Measurements from ENCODE around the gene ANO10.
"Not testable (repeated sequence)": the region's sequence is repeated elsewhere in the genome, so short reads cannot be mapped to it uniquely, and the experiment has no call there.

The ANO10 gene

DNA sequence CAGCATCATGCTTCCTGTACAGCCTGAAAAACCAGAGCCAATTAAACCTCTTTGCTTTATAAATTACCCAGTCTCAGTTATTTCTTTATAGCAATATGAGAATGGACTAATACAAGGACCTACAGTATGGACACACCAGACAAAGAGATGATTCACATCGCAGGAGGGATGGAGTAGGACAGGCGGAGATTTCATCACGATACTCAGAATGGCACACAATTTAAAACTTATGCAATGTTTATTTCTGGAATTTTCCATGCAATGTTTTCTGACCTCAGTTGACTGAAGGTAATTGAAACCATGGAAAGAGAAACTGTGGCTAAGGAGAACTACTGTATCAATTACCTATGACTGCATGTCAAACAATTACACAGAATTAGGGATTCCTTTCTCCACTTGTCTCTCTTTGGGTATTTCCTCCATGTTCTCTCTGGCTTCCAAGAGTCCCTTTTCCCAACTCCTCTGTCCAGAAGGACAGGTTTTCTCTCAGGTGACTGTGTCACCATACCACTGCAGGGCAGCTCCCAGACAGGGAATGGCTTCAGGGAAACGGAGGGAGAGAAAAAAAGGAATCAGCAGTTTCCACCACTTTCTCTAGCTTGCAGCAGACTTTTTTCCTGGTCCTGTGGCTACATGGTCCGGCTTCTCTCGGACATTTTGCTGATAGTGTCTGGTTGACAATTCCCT is 3.0 kb upstream of the ANO10 start:
- DNase-seq: no peak

DNA sequence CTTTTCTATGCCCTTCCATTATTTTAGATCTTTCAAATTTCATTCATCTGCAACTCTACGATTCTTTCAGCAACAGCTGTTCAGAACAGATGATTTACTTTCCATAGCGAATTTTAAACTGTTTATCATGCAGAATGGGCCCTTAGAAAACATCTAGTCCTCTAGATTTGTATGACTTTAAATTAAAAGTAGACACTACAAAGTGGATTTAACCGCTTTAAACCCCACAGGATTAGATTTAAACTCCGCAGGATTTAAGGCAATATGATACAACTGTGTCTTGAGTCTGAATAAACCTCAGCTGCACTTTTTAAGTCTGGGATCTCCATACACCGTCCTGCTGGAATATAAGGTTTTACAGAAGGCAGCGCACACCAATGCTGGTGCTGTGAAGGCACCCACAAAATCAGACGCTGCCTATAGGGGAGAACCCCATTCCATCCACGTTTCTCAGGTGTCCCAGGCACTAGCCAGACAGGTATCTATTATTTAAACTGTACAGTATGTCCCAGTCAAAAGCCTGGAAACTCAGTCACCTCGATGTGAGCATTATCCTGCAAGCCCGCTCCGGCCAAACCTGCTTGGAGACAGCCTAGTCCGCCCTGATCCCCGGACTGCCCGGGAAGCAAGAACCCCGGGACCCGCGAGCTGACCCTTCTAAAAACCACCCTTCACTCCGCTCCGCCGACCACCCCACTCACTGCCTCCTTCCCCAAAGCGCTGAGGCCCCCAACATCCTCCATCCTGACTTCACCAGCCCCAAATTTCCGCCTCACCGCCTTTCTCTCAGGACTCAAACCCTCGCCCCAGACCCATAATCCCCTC is 768 bp downstream of the ANO10 start:
- DNase-seq: no peak

DNA sequence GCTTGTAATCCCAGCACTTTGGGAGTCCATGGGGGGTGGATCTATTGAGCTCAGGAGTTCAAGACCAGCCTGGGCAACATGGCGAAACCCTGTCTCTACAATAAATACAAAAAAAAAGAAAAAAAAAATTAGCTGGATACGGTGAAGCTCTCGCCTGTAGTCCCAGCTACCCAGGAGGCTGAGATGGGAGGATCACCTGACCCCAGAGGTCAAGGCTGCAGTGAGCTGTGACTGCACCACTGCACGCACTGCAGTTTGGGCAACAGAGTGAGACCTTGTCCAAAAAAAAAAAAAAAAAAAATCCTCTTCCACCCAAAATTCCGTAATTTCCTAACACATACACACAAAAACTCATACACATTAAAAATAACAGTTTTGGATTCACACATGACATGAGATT is 2.2 kb downstream of the ANO10 start:
- DNase-seq: no peak

DNA sequence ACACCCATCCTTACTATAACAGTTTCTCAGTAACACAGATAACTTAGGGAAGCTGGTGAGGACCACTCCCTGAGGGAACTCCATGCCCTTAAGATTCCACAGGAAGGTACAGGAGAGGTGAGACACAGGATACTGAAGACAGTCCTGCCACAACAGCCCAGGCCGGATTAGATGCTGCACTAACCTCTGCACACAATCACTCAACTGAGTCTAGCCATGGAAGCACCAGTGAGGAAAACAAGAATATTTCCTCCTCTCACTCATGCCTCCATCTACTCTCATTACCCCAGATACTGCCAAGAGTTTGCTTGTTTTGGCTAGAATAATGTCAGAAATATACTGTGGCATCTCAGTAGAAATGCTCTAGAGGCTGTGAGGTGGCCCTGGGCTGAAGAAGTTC is 3.7 kb downstream of the ANO10 start:
- DNase-seq: no peak

DNA sequence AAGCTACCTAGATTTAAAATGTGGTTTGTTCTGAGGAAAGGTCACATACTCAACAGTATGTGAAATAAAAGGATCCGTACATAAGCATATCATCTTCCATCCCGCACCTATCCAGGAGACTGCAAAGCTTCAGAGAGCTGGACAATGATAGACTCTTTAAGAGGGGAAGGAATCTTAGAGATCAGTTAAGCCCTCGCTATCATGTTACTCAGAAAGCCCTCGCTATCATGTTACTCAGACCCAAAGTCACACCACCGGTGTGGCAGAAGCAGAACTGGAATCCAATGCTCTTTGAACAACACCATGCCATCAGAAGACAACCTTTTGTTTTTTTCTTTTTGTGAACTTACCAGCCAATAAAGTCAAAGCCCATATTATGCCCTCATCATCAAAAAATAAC is 5.8 kb downstream of the ANO10 start:
- DNase-seq: no peak

DNA sequence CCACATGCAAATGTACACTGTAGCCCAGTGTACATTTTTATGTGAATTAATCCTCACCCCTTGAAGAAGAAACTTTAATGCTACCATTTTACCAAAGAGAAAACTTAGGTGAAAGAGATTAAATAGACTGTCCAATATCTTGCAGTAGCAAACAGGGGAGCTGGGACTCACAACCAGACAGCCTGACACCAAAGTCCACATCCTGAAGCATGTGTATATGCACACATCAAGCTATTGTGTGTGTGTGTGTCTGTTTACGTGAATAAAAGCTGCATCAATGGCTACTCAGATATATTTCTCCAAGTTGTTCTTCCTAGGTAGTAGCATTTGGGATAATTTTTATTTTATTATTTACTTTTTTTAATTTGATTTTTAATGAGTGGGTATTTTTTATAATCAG is 6.7 kb downstream of the ANO10 start:
- no peak for DNase-seq

DNA sequence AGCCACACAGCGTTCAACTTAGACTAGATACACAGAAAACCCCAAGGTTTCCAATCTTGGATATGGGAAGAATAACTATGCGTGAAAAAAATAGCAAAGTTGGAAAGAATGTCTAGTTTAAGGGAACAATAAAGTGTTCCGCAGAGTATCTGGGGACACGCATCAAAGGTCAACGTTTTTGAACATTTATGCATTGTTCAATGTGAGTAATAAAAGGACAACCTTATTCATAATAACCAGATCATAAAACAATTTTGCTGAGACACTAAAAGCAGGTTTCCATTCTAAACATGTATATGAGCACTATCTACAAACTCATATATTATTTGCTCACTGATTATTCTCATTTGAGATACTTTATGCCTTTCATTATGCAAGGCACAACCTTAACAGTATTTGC is 7.8 kb downstream of the ANO10 start:
- DNase-seq: no peak

DNA sequence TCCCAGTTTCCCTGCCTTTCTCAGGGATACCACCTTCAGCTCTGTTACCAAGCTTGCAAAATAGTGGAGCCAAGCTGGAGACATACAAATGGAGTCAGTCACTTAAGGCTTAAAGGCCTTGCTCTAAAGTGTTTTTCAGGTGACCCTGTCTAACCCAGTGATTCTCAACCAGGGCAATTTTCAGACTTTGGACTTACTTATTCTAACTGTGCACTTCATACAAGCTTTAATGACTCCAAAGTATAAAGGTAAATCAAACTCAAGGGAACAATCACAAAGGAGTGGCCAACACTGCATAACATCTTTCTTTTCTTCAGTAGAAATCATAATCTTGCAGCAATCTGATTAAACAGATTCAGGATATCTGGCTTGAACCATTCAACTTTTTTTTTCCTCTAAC is 9.4 kb downstream of the ANO10 start:
- DNase-seq: no peak

DNA sequence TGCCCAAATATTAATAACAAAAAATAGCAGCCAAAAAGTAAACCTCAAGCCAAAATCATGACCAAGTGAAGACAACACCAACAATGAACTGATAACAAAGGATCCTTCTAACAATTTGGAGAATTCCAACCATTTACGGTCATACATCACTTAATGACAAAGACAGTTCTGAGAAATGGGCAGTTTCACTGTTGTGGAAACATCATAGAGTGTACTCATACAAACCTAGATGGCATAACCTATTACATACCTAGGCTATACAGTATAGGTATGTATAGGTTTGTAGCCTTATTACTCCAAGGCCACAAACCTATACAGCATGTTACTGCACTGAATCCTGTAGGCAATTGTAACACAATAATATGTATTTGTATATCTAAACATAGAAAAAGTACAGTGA is 12.4 kb downstream of the ANO10 start:
- no peak for DNase-seq

DNA sequence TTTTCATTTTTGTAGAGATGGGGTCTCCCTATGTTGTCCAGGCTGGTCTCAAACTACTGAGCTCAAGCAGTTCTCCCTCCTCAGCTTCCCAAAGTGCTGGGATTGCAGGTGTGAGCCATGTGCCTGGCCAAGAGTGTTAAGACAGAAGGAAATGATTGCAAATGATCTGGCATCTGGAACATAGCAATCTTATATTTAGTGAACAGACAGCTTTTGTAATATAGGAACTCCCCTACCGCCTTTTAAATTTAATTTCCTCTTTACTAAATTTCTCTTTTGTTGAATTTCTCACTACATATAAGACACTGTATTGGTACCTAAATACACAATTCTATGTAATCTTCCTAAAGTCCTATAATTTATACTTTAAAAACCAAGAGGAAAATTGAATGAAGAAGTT is 13.1 kb downstream of the ANO10 start:
- no peak for DNase-seq

DNA sequence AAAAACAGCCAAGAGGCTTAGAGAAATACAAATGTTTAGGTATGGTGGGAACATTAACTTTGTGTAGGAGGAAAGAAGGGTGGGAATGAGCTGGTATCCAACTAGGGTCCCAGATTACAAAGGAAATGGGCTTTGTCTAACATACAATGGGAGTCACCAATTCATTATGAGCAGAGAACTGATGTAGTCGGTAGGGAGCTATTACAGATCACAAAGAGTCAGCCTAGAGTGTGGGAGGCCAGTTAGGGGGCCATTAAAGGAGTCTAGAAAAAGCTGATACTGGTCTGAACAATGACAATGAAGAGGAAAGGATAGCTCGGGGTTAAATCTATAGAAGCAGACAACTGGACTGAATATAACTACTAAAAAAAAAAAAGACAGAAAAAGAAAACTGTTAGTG is 15.5 kb downstream of the ANO10 start:
- no peak for DNase-seq

DNA sequence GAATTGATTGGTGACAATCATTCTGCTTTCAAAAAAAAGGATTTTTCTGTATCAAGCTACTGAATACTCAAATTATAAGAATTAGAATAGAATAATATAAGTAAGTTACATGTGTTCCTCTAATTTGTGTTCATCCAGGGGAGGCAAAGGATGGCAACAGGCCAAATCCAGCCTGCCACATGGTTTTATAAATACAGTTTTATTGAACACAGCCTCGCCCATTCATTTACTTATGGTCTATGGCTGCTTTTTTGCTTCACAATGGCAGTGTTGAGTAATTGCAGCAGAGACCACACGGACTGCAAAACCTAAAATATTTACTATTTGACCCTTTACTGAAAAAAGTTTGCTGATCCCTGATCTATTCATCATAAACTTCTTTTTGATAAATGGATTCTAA is 21.9 kb downstream of the ANO10 start:
- not testable (repeated sequence) for DNase-seq

DNA sequence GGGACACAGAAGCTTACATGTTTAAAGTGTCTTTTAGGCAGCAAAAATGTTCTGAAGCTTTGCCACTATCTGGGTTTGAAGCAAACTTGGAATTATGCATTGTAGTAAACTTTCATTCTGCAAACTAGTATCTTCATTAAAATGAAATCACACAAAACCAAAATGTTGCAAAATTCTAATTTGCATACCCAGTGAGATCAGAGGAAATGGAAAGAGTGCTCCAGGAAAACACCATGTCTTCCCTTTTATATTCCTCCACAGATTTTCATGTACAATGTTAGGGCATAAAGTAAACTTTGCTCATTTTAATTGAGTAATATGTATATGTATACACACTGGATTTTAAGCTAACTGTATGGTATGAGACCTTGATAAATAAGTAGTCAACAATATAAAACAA is 23.9 kb downstream of the ANO10 start:
- DNase-seq: no peak

DNA sequence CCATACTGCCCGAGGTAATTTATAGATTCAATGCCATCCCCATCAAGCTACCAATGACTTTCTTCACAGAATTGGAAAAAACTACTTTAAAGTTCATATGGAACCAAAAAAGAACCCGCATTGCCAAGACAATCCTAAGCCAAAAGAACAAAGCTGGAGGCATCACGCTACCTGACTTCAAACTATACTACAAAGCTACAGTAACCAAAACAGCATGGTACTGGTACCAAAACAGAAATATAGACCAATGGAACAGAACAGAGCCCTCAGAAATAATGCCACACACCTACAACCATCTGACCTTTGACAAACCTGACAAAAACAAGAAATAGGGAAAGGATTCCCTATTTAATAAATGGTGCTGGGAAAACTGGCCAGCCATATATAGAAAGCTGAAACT is 25.6 kb downstream of the ANO10 start:
- not testable (repeated sequence) for DNase-seq

DNA sequence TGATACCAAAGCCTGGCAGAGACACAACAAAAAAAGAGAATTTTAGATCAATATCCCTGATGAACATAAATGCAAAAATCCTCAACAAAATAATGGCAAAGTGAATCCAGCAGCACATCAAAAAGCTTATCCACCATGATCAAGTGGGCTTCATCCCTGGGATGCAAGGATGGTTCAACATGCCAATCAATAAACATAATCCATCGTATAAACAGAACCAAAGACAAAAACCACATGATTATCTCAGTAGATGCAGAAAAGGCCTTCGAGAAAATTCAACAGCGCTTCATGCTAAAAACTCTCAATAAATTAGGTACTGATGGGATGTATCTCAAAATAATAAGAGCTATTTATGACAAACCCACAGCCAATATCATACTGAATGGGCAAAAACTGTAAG is 26.5 kb downstream of the ANO10 start:
- not testable (repeated sequence) for DNase-seq

DNA sequence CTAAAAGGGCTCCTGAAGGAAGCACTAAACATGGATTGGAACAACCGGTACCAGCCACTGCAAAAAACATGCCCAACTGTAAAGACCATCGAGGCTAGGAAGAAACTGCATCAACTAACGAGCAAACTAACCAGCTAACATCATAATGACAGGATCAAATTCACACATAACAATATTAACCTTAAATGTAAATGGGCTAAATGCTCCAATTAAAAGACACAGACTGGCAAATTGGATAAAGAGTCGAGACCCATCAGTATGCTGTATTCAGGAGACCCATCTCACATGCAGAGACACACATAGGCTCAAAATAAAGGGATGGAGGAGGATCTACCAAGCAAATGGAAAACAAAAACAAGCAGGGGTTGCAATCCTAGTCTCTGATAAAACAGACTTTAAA is 28.2 kb downstream of the ANO10 start:
- DNase-seq: not testable (repeated sequence)

DNA sequence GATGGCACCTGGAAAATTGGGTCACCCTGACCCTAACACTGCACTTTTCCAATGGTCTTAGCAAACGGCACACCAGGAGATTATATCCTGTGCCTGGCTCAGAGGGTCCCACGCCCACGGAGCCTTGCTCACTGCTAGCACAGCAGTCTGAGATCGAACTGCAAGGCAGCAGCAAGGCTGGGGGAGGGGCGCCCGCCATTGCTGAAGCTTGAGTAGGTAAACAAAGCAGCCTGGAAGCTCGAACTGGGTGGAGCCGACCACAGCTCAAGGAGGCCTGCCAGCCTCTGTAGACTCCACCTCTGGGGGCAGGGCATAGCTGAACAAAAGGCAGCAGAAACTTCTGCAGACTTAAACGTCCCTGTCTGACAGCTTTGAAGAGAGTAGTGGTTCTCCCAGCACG is 29.9 kb downstream of the ANO10 start:
- DNase-seq: not testable (repeated sequence)

DNA sequence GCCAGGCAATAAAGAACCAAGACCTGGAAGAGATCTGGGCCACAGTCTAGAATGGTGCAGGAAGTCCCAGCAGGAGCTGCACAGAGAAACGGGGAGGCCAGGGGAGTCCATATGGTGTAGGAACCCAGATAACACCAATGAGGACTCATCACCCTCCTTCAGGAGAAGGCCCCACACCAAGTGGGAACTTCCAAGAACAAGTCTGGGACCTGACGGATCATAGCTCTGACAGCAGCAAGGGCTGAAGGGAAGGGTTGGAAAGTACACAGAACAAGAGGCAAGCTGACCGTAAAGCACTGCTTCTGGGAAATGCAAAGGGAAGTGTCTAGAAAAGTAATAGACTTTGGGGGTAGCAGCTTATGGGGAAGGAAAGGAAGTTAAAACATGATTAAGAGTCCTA is 34.5 kb downstream of the ANO10 start:
- DNase-seq: no peak

DNA sequence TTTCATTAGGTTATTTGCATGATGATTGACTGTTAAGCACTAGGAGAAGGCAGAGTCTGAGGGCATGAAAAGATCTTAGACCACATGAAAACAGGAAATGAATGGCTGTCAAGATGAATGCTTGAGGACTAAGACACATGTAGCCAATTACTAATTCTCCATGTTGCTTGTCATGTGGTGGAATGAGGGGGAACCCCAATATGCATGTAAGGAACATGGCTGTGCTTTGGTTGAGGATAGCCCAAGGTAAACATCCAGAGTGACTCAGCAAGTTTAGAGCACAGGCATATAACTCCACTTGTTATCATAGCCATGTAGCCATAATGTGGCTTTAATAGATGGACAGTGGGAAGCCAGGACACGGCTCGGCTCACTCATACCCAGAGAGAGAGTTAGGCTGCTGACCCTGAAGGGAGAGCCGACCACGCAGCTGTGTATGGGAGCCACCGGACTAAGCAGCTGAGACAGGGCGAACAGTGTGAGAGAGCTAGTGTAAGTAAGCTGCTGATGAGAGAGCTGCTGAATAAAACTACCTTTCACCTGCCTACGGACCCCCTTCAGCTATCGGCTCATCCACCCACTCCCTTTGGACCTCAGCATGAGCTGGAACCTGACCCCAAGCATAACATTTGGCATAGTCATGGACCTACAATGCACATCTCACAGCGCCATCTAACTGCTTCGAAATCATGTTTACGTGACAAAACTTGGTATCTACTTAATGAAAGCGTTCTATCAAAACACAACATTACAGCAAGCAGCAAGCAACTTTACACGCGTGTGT is 37.6 kb downstream of the ANO10 start:
- no peak for DNase-seq

DNA sequence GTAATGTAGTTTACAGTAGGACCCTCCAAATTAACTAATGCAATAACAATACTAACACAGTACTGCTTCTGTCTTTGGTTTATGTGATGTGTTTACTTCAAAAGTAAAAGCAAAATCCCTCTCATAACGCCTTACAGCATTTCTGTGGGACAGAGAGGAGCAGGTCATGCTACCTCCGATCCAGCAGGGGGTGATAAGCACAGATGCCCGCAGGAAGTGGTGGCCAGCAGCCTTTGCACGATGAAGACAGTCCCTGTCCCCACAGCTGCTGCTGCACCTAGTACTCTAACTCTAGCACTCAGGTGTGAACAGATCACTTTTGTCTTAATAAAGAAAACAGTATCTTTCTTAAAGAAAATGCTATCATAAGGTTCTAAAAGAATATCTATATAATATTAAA is 38.3 kb downstream of the ANO10 start:
- DNase-seq: no peak

DNA sequence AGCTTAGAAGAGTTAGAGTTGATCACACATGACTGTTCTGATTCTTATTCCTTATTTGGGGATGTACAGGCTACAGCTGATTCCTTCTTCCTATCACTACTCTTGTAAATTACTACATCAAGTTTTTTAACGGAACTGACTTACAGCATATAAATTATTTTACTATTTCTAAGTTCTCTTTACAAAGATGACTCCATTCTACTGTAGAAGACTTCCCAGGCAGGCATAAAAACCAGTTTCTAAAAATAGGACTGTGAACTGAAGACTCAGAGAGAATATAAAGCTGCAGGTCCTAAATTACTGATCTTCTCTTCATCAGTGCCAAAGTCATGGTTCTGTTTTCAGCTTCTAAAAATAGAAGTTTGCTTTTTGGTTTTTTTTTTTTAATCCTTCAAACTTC is 38.9 kb downstream of the ANO10 start:
- DNase-seq: no peak

DNA sequence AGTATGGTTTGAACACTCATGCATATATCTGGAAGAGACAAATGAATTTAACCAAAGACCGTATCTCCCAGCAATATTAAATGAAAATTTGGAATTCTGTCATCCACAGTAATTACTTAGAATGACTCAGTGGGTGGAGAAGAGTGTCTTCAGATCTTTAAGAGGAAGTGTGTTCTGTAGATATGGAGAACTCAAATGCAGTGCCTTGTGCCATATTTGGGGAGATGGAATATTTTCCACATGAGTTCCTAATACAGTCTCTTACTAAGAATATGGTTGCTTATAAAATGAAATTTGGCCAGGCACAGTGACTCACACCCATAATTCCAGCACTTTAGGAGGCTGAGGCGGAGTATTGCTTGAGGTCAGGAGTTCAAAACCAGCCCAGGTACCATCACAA is 40.5 kb downstream of the ANO10 start:
- no peak for DNase-seq

DNA sequence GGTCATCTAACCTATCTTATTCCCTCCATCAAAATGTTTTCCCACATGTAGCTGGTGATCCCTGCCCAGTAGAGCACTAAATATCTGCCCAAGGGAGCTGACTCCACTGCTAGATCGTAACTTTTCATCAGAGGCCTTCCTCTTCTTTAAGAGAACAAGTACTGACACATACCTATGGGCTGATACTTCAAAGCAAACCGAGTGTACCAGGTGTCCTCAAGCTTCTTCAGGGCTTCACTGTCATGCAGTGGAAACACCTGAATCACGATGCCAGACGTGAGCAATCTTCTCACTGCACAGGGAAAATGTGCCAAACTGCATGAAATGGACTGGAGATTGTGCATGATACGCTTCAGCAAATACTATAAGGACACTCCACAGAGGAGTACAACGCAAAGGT is 41.6 kb downstream of the ANO10 start:
- no peak for DNase-seq

DNA sequence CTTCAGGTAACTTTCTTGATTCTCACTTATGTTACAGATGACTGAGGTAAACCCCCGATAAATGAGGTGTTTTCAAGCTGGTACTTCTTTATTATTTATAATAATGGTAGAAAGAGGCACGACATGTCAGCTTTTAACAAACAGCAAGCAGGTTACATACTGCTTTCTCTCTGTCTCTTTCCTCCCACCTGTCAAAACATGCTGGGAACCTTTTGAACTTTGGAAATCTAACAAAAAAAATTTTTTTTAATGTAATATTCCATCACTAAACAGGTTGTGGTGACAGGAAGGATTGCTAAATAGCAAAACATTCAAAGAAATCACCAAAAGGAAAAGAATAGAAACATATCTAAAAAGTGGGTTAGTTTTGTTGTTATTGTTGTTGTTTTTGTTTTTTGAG is 48.2 kb downstream of the ANO10 start:
- DNase-seq: no peak

Data from NCI-H1105 (cell line).